K562 (cell line): Measurements from ENCODE around the gene GRIN2A.

Experiments
- BRD4 ChIP-seq: fragments of 200-600 bp; sonication (generic); IDR thresholded peaks from 2 replicates; pipeline ENCODE4 v1.6.1; 2017; ENCODE audit warnings: inconsistent platforms
- CREB1 ChIP-seq, 2 experiments: sonication (generic) in 1 of 2; formaldehyde crosslinking in 1 of 2; IDR thresholded peaks; 2 replicates each; pipeline versions ENCODE4 v1.6.1 to v1.8.0; 2012 to 2022; ENCODE audit warnings: inconsistent platforms in 1 of 2, mild to moderate bottlenecking in 1 of 2, missing genetic modification reagents in 1 of 2, moderate library complexity in 1 of 2
- FOS ChIP-seq: IDR thresholded peaks from 3 replicates; pipeline ENCODE4 v1.6.1; 2011; ENCODE audit not compliant: insufficient read length; ENCODE audit errors: extremely low read depth
- KLF16 ChIP-seq: IDR thresholded peaks from 2 replicates; pipeline ENCODE4 v1.6.1; 2016; ENCODE audit warnings: antibody characterized with exemption
- NR2C2 ChIP-seq, 2 experiments: fragments of 200-800 bp in 1 of 2; sonication (Bioruptor generic) in 1 of 2; sonication (generic) in 1 of 2; formaldehyde crosslinking in 1 of 2; IDR thresholded peaks; 2 replicates each; pipeline versions ENCODE4 v1.6.1 to v1.8.0; 2016 to 2022; ENCODE audit warnings: mild to moderate bottlenecking in 1 of 2, missing compliant biosample characterization in 1 of 2, missing genetic modification characterization in 1 of 2, missing genetic modification reagents in 1 of 2
- POLR2AphosphoS2 ChIP-seq: IDR thresholded peaks from 2 replicates; pipeline ENCODE4 v1.6.1; 2012; ENCODE audit warnings: low read length, improper control_type of control experiment
- RB1 ChIP-seq: fragments of 450-650 bp; IDR thresholded peaks from 2 replicates; pipeline ENCODE4 v1.6.1; 2017; ENCODE audit warnings: low read depth, mild to moderate bottlenecking
- RFX5 ChIP-seq: IDR thresholded peaks from 2 replicates; pipeline ENCODE4 v1.6.1; 2011; ENCODE audit warnings: low read depth, mild to moderate bottlenecking, improper control_type of control experiment, low read length
- SIN3A ChIP-seq, 2 experiments: fragments of 150-350 bp in 1 of 2; IDR thresholded peaks; 2 replicates each; pipeline ENCODE4 v1.6.1; 2011 to 2016; ENCODE audit warnings: borderline replicate concordance in 2 of 2, low read depth in 2 of 2, low read length in 2 of 2, mild to moderate bottlenecking in 2 of 2, moderate library complexity in 2 of 2; ENCODE audit not compliant: control insufficient read depth in 1 of 2
- SP1 ChIP-seq: sonication (generic); formaldehyde crosslinking; IDR thresholded peaks from 2 replicates; pipeline ENCODE4 v1.8.1; 2022; ENCODE audit warnings: mild to moderate bottlenecking, missing genetic modification reagents
- ZBTB33 ChIP-seq: sonication (generic); formaldehyde crosslinking; IDR thresholded peaks from 2 replicates; pipeline ENCODE4 v1.8.1; 2023; ENCODE audit warnings: mild to moderate bottlenecking, missing genetic modification reagents
- ZFP30 ChIP-seq: fragments of 250-450 bp; sonication (Bioruptor Pico); IDR thresholded peaks from 2 replicates; pipeline ENCODE4 v1.8.0; 2022; ENCODE audit warnings: moderate library complexity, mild to moderate bottlenecking, inconsistent platforms, borderline replicate concordance
- ZNF263 ChIP-seq: sonication (generic); formaldehyde crosslinking; IDR thresholded peaks from 2 replicates; pipeline ENCODE4 v1.8.0; 2022; ENCODE audit warnings: mild to moderate bottlenecking, missing genetic modification reagents, borderline replicate concordance

DNA sequence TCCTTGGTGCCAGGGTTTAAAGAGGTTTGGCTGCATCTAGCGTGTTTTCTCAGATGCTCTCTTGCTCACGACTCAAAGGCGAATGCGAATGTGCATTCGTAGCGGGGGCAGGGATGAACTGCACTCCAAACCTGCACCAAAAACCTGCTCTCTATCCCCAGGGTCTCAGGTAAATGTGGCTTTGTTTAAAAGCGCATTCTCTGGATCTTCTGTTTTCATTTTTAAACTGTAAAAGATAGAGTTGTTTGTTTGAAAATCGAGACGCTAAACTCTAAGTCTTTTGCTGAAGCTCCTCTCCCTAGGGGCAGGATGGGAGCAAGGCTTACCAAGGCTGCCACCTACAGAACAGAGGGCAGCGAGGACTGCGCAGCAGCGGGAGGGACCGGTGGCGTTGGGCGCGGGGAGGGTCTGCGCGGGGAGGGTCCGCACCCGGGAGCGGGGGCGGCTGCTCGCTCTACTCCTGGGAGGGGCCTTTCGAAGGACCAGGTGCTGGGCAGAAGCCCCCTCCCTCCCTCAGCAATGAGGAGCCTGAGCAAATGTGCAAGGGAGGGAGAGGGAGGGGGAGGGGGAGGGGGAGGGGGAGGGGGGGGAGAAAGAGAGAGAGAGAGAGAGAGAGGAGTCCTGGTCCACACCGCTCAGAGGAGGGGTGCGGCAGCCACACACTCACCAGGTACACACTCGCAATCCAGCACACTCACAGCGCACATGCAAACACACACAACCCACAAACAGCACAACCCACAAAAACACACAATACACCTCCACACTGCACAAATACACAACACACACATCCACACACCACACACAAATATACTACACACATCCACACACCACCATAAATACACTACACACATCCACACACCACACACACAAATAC lies 142.8 kb downstream of the GRIN2A start:
- TF ChIP-seq POLR2AphosphoS2 (no peak), SP1 (CRISPR knock-in tag) (no peak), FOS (no peak), NR2C2 (CRISPR knock-in tag; IDR thresholded peaks at IDR 0.05) (no peak), NR2C2 (tag; IDR thresholded peaks at IDR 0.05) (no peak), ZNF263 (CRISPR knock-in tag) (no peak), CREB1 (IDR thresholded peaks at IDR 0.05) (no peak), CREB1 (CRISPR knock-in tag; IDR thresholded peaks at IDR 0.05) (no peak), ZFP30 (CRISPR knock-in tag) (no peak), RFX5 (no peak), RB1 (no peak), BRD4 (no peak), SIN3A (IDR thresholded peaks at IDR 0.05; ENCODE audit: borderline replicate concordance in 2 of 2, control insufficient read depth in 1 of 2, low read depth in 2 of 2, low read length in 2 of 2) (no peak), ZBTB33 (CRISPR knock-in tag) (no peak), KLF16 (no peak)
